ENCODE data around the gene CHID1.

Gene CHID1

DNA sequence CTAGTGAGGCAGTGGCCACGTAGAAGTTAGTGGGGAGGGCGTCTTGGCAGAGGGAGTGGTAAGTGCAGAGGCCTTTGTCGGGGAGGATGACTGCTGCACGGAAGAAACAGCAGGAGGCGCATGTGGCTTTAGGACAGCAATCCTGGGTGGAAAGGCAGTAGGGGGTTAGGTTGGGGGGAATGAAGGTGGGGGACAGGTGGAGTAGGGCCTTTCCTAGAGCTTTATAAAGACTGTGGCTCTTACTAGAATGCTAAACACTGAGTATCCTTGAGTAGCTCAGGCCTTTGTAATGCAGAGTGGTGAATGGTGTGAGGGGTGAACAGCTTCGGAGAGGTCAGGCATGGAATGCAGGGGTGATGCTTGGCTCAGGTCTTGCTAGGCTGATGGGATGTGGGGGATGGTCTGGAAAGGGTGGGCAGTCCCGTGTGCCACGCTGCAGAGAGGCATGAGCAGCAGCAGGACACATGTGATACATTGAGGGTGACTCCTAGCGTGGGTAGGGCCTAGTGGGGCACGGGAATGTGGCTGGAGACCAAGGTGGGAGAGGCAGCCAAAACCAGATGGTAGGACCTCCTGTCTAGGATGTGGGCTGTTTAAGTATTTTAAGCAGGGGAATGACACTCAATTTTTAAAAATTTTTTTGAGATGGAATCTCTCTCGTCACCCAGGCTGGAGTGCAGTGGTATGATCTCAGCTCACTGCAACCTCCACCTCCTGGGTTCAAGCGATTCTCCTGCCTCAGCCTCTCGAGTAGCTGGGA, 34.3 kb upstream of the CHID1 start:
- TF ChIP-seq CTCF (conservative IDR thresholded peaks at IDR 0.05): no peak
- H3K27ac ChIP-seq: no peak overlapping the region

- no peak overlapping the region for H3K27ac ChIP-seq
- no peak for TF ChIP-seq CTCF (conservative IDR thresholded peaks at IDR 0.05)
These were observed 32.2 kb upstream of the CHID1 start for GRCh38 chr11:942823-943222.

DNA sequence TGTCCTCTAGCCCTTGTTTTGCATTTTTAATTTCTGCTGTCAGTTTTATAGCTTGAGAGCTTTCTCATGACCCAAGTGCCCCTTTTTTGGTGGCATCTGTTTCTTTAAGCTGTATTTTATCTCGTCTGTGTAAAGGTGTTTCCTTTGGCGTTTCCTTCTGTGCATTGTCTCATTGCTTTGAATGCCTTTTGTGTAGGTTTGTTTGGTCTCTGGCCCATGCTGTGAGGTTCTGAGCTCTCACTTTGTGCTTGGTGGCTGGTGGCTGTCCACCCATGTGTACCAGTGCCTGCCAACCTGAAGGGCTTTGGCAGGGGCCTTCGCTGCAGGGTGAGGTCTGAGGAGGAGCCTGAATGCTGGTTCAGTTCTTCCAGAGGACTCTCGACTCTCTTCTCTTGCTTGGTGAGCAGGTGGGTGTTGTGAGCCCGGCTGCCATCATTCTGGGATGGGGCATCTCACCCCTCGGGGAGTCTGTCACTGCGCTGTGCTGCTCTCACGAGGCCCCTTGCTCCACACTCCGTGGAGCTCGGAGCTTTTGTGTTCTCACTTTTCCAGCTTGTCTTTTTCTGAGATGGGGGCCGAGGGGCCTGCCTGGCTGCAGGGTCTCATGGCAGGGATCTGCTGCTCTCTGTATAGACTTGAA, 30.0 kb upstream of the CHID1 start:
- TF ChIP-seq CTCF (conservative IDR thresholded peaks at IDR 0.05): no peak
- H3K27ac ChIP-seq: no peak overlapping the region

GRCh38 chr11:937841-938261, 27.2 kb upstream of the CHID1 start:
- no peak for TF ChIP-seq CTCF (conservative IDR thresholded peaks at IDR 0.05)
- no peak overlapping the region for H3K27ac ChIP-seq

DNA sequence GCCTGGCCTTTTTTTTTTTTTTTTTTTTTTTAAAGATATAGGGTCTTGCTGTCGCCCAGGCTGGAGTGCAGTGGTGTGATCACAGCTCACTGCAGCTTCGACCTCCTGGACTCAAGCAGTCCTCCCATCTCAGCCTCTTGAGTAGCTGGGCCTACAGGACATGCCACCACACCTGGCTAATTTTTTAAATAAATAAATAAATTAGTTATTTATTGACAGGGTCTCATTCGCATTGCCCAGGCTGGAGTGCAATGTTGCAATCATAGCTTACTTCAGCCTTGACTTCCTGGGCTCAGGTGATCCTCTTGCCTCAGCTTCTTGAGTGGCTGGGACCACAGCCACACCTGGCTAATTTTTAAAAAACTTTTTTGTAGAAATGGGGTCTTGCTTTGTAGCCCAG, 25.6 kb upstream of the CHID1 start:
- no peak for TF ChIP-seq CTCF (conservative IDR thresholded peaks at IDR 0.05)
- no peak overlapping the region for H3K27ac ChIP-seq

GRCh38 chr11:934527-934926, 23.9 kb upstream of the CHID1 start:
- TF ChIP-seq CTCF (conservative IDR thresholded peaks at IDR 0.05): no peak
- no peak overlapping the region for H3K27ac ChIP-seq

DNA sequence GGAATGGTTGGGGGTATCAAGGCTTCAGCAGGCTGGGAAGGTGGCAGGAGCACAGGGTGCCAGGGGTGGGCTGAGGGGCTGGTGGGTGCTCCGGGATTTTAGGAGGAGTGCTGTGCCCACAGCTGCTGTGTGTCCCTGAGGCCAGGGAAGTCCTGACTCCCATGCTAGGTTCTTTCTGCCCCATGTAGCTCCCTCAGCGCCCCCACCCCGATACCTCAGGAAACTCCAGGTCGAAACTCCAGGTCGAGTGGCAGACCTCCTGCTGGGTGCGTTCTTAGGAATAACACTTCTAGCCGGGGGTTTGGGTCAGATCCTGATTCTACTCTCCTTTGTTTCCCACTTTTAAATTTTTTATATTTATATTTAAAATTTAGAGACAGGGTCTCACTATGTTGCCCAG, 23.3 kb upstream of the CHID1 start:
- no peak overlapping the region for H3K27ac ChIP-seq
- TF ChIP-seq CTCF (conservative IDR thresholded peaks at IDR 0.05): no peak

All from VCaP (cell line).